Activated naive CD8-positive, alpha-beta T cell treated with anti-CD3 and anti-CD28 coated beads for 36 hours (primary cell): Measurements from ENCODE around the gene PLCZ1. TPM values are rescaled to one million over a fixed set of nuclear protein-coding genes. Genes with fewer than 3 reads are reported as not detected.

Source experiments
- DNase-seq: peaks from one replicate; pipeline ENCODE4 v3.0.0; 2021
- H3K27ac Mint-ChIP-seq: one replicate; pipeline ENCODE4 v1.8.0; 2022; ENCODE audit warnings: mild to moderate bottlenecking, moderate library complexity, mixed read lengths
- H3K27me3 Mint-ChIP-seq: one replicate; pipeline ENCODE4 v1.8.0; 2022; ENCODE audit warnings: mild to moderate bottlenecking, mixed read lengths
- H3K36me3 Mint-ChIP-seq: one replicate; pipeline ENCODE4 v1.8.0; 2021; ENCODE audit warnings: mild to moderate bottlenecking, mixed read lengths
- H3K4me1 Mint-ChIP-seq: one replicate; pipeline ENCODE4 v1.8.0; 2021; ENCODE audit warnings: mixed read lengths
- H3K4me3 Mint-ChIP-seq: one replicate; pipeline ENCODE4 v1.8.0; 2022; ENCODE audit warnings: mild to moderate bottlenecking, moderate library complexity, mixed read lengths
- H3K9me3 Mint-ChIP-seq: one replicate; pipeline ENCODE4 v1.8.0; 2022; ENCODE audit warnings: mixed read lengths
- total RNA-seq, 2 experiments: library from RNA; stranded (reverse); gene quantifications; one replicate each; pipeline ENCODE4 v1.2.3, GENCODE V29; 2021

Gene PLCZ1
- total RNA-seq, 2 experiments from 2014 or later: not detected

- no peak overlapping the region for H3K27ac Mint-ChIP-seq
- H3K4me3 Mint-ChIP-seq: no peak overlapping the region
- no peaks in the 10 kb centered on the region for H3K36me3 Mint-ChIP-seq
- no peaks in the 10 kb centered on the region for H3K9me3 Mint-ChIP-seq
- DNase-seq: no peak
- no peaks in the 10 kb centered on the region for H3K4me1 Mint-ChIP-seq
- H3K27me3 Mint-ChIP-seq: no peaks in the 10 kb centered on the region
Measured at GRCh38 chr12:18681818-18682217, 56.0 kb downstream of the PLCZ1 start.

DNA sequence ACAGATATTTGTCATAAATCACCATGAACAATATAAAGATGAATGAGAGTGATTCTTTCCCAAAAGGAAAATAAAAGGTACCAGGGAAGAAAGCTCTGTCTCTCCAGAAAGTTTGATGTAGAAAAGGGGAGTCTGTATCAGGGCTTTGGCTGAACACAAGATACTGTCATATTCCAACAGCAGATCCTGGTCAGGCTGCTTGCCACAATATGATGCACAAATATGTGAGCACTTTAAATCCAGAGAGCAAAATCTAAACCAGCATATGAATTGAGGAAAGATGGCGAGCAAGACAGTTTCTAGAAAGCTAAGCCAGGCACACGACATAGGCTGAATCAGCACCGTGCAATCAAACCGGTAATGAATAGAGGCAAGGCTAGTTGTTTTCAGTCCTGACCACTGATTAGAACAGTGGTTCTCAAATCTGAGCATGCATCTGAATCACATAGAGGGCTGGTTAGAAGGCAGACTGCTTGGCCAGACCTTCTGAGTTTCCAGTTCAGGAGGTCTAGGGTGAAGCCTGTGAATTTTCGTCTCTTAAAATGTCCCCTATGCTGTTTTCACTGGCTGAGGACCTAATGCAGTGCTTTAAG is 60.7 kb downstream of the PLCZ1 start:
- H3K36me3 Mint-ChIP-seq: no peaks in the 10 kb centered on the region
- H3K27ac Mint-ChIP-seq: no peak overlapping the region
- no peaks in the 10 kb centered on the region for H3K4me1 Mint-ChIP-seq
- H3K27me3 Mint-ChIP-seq: no peaks in the 10 kb centered on the region
- H3K9me3 Mint-ChIP-seq: no peaks in the 10 kb centered on the region
- no peak overlapping the region for H3K4me3 Mint-ChIP-seq
- no peak for DNase-seq

GRCh38 chr12:18676141-18676540 is 61.7 kb downstream of the PLCZ1 start:
- Mint-ChIP-seq H3K4me3 (no peak overlapping the region), H3K4me1 (no peaks in the 10 kb centered on the region)

DNA sequence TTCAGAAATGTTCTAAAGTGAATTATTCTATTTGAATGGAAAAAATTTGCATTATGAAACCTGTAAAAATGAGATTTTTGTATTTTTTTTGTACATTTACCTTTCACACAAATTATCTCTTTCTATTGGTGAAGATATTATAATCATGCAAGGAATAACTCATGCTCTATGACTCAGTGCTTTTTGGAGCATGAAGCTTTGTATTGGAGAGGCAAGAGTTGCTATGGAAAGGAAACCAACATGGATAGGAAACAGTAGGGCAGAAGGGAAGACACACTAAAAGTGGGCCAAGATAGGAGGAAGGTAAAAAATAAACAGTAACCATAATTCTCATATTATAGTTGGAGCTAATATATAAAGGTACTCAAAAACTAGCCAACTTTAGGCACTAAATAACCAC is 79.0 kb downstream of the PLCZ1 start:
- Mint-ChIP-seq H3K27me3 (no peaks in the 10 kb centered on the region), H3K4me1 (no peaks in the 10 kb centered on the region), H3K27ac (no peak overlapping the region), H3K9me3 (peaks cover 20% of the 10 kb centered on the region), H3K4me3 (no peak overlapping the region), H3K36me3 (no peaks in the 10 kb centered on the region)
- no peak for DNase-seq

More at GRCh38 chr12:18676141-18676540, 61.7 kb downstream of the PLCZ1 start:
- Mint-ChIP-seq H3K27me3 (no peaks in the 10 kb centered on the region), H3K9me3 (no peaks in the 10 kb centered on the region), H3K27ac (no peak overlapping the region), H3K36me3 (no peaks in the 10 kb centered on the region)
- no peak for DNase-seq

DNA sequence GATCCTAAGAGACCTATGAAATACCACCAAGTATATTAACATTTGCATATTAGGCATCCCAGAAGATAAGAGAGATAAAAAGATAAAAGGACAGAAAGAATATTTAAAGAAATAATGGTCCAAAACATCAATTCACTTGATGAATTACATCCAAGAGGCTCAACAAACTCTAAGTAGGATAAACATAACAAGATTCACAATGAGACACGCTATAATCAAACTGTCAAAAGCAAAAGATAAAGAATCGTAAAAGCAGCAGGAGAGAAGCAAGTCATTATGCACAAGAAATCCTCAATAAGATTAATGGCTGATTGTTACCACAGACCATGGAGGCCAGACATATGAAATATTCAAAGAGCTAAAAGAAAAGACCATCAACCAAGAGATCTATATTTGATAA is 79.6 kb downstream of the PLCZ1 start:
- Mint-ChIP-seq H3K9me3 (peaks cover 19% of the 10 kb centered on the region), H3K36me3 (no peaks in the 10 kb centered on the region), H3K27ac (no peak overlapping the region), H3K4me3 (no peak overlapping the region), H3K4me1 (no peaks in the 10 kb centered on the region), H3K27me3 (no peaks in the 10 kb centered on the region)
- no peak for DNase-seq

DNA sequence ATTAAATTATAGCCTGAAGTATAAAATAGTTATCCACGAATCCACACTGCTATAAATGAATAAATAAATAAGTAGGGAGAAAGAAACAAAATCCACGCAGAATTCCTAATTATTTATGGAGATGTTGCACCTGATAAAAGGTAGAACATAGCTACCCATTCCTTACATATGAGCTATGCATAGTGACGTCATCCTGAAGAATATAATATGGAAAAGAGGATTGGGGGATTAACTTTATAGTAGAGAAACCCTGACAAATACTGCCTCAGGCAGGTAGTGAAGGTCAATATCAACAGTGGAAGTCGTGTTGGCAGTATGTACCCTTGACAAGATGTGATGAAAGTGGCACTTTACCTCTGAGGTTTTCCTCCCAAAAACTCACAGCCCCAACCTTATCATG is 82.5 kb downstream of the PLCZ1 start:
- Mint-ChIP-seq H3K36me3 (no peaks in the 10 kb centered on the region), H3K27me3 (no peaks in the 10 kb centered on the region), H3K4me3 (no peak overlapping the region), H3K9me3 (peaks cover 15% of the 10 kb centered on the region), H3K4me1 (no peaks in the 10 kb centered on the region), H3K27ac (no peak overlapping the region)
- DNase-seq: no peak

GRCh38 chr12:18653465-18653864 is 84.3 kb downstream of the PLCZ1 start:
- Mint-ChIP-seq H3K27ac (no peak overlapping the region), H3K4me3 (no peak overlapping the region), H3K27me3 (no peaks in the 10 kb centered on the region), H3K36me3 (no peaks in the 10 kb centered on the region), H3K4me1 (no peaks in the 10 kb centered on the region), H3K9me3 (peaks cover 15% of the 10 kb centered on the region)
- DNase-seq: no peak

DNA sequence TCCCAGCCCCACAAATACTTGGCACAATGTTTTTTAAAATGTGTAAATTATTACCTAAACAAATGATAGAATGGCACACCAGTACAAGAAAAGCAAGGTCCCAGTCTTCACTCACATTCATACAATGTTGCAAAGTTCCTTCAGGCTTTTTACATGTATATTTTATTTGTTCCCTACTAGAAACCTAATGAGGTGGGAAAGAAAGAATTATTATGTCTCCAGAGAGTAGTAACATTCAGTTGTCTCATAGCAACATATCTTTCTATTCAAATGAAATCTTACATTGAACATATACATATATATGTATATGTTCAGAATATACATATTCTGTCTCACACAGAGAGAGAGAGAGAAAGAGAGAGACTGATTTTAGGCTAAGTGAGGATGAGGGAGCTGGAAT is 85.2 kb downstream of the PLCZ1 start:
- H3K4me3 Mint-ChIP-seq: no peak overlapping the region
- H3K4me1 Mint-ChIP-seq: no peaks in the 10 kb centered on the region
- no peaks in the 10 kb centered on the region for H3K36me3 Mint-ChIP-seq
- H3K9me3 Mint-ChIP-seq: peaks cover 9% of the 10 kb centered on the region
- no peak for DNase-seq
- H3K27ac Mint-ChIP-seq: no peak overlapping the region
- H3K27me3 Mint-ChIP-seq: no peaks in the 10 kb centered on the region

DNA sequence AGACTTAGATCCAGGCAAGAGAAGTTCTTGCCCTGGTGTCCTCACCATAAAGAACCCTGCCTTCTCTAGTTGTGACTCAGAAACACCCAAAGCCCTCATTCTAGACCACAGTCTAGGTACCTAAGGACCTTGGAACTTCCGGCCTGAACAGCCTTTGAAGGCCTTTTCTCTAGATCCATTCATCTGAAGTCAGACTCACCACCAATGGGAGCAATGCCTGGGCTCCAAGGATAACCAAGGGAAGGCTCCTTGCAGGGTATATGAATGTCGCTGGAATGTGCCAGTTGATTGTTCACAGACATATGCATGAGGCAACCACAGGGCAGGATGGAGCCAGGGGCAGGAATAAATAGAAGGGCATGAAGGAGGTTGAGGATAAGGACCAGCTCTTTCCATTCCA is 86.3 kb downstream of the PLCZ1 start:
- Mint-ChIP-seq H3K4me3 (no peak overlapping the region), H3K27me3 (no peaks in the 10 kb centered on the region)

GRCh38 chr12:18646286-18646890 is 91.4 kb downstream of the PLCZ1 start:
- Mint-ChIP-seq H3K27ac (no peak overlapping the region), H3K27me3 (no peaks in the 10 kb centered on the region), H3K36me3 (no peaks in the 10 kb centered on the region), H3K9me3 (no peaks in the 10 kb centered on the region), H3K4me3 (no peak overlapping the region), H3K4me1 (no peaks in the 10 kb centered on the region)
- DNase-seq: no peak

More for the DNA sequence above, 86.3 kb downstream of the PLCZ1 start:
- Mint-ChIP-seq H3K4me1 (no peaks in the 10 kb centered on the region), H3K36me3 (no peaks in the 10 kb centered on the region), H3K9me3 (peaks cover 1% of the 10 kb centered on the region), H3K27ac (no peak overlapping the region)
- no peak for DNase-seq

DNA sequence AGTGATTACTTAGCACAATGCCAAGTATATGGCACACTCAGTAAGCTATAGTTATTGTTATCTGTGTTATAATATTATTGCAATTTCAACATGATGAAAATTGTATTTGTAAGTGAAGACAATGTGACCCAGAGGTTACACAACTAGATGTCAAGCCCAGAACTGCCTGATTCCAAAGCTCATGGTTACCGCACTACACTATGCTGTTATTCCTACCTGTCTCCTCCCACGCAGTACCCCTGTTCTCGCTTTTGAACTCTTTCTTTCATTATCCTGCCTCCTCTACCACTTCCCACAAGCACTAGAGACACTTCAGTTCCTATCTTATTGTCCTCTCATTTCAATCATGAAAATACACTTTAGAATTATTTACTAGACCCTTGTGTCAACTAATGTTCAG is 93.2 kb downstream of the PLCZ1 start:
- Mint-ChIP-seq H3K36me3 (no peaks in the 10 kb centered on the region), H3K9me3 (no peaks in the 10 kb centered on the region), H3K4me1 (no peaks in the 10 kb centered on the region), H3K27me3 (no peaks in the 10 kb centered on the region), H3K4me3 (no peak overlapping the region), H3K27ac (no peak overlapping the region)
- DNase-seq: no peak

DNA sequence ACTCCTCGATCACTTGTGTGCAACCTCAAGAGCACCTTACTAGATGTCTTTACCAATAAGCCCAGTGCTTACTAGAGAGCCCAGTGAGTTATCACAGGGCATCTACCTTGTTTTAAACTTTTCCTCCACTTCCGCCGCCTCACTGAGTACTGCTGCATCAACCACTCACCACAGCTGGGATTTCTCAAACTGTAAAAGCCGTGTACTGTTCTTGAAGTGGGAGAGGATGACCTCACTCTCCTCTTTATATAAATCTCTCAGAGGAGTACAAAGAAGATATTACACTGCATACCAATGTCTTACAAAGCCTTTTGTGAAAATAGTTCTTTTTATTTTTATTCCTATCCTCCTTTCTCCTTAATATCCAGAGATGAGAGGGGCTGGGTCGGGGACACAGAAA is 94.1 kb downstream of the PLCZ1 start:
- no peak for DNase-seq
- Mint-ChIP-seq H3K9me3 (no peaks in the 10 kb centered on the region), H3K27me3 (no peaks in the 10 kb centered on the region), H3K36me3 (no peaks in the 10 kb centered on the region), H3K4me1 (no peaks in the 10 kb centered on the region), H3K4me3 (no peak overlapping the region), H3K27ac (no peak overlapping the region)

DNA sequence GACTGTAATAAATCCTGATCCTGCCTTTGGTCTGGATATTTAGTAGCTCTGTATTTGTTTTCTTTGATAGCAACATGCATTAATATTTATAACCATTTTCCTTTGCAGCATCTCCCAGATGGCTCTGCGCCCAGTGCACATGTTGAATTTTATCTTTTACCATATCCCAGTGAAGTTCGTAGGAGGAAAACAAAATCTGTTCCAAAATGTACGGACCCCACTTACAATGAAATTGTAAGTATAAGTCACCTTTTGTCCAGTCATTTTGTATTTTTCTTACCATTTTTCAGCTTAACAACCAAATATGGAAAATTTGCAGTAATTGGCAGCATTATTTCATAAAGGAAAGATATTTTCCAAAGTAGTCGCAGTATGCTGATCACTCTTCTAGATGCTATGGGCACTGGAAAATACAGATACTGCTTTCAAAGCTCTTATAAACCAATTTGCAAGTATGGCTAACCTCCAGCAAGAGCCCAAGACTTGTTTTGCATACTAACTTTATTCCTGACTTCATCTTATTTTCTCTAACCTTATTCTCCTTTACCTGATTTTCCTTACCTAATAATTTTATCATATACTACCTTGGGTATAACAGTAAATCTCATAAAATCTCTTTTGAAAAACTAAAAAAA is 97.4 kb downstream of the PLCZ1 start:
- Mint-ChIP-seq H3K36me3 (no peaks in the 10 kb centered on the region), H3K27ac (no peak overlapping the region)

GRCh38 chr12:18634382-18634781 is 103.4 kb downstream of the PLCZ1 start:
- H3K27ac Mint-ChIP-seq: no peak overlapping the region
- H3K4me1 Mint-ChIP-seq: no peaks in the 10 kb centered on the region
- H3K27me3 Mint-ChIP-seq: no peaks in the 10 kb centered on the region
- no peak for DNase-seq
- no peaks in the 10 kb centered on the region for H3K36me3 Mint-ChIP-seq
- no peaks in the 10 kb centered on the region for H3K9me3 Mint-ChIP-seq
- H3K4me3 Mint-ChIP-seq: no peak overlapping the region

More for the DNA sequence above, 97.4 kb downstream of the PLCZ1 start:
- no peaks in the 10 kb centered on the region for H3K9me3 Mint-ChIP-seq
- no peaks in the 10 kb centered on the region for H3K4me1 Mint-ChIP-seq
- no peak for DNase-seq
- H3K27me3 Mint-ChIP-seq: no peaks in the 10 kb centered on the region
- no peak overlapping the region for H3K4me3 Mint-ChIP-seq
